ENCODE data around the gene EYA3.

DNA sequence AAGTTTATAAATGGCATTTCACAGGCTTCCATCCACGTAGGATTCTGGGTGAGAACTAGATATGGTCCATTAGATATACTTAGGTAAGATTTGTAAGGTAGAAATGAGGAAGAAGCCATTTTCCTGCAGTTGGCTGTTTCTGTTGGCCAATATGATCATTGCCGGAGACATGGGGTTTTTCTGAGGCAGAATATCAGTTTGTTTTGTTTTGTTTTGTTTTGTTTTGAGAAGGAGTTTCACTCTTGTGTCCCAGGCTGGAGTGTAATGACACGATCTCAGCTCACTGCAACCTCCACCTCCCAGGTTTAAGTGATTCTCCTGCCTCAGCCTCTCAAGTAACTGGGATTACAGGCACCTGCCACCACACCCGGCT lies 8.7 kb upstream of the EYA3 start:
- TF ChIP-seq, protein P1, sequence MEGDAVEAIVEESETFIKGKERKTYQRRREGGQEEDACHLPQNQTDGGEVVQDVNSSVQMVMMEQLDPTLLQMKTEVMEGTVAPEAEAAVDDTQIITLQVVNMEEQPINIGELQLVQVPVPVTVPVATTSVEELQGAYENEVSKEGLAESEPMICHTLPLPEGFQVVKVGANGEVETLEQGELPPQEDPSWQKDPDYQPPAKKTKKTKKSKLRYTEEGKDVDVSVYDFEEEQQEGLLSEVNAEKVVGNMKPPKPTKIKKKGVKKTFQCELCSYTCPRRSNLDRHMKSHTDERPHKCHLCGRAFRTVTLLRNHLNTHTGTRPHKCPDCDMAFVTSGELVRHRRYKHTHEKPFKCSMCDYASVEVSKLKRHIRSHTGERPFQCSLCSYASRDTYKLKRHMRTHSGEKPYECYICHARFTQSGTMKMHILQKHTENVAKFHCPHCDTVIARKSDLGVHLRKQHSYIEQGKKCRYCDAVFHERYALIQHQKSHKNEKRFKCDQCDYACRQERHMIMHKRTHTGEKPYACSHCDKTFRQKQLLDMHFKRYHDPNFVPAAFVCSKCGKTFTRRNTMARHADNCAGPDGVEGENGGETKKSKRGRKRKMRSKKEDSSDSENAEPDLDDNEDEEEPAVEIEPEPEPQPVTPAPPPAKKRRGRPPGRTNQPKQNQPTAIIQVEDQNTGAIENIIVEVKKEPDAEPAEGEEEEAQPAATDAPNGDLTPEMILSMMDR (IDR thresholded peaks at IDR 0.05; ENCODE audit: low read length): no peak
- no peak for TF ChIP-seq EZH2phosphoT487 (IDR thresholded peaks at IDR 0.05; ENCODE audit: low read length)

Measured in MM.1S (cell line).